PC-9 (cell line): ENCODE results near the gene CCR5AS.

Source experiments
- BruUV-seq: library from RNA; stranded (reverse); fragments of 400-500 nt; replicated peaks from 2 replicates; lab custom pipeline; 2021; lab: Mats Ljungman, UMichigan
- CTCF ChIA-PET: fragments of 300-600 bp; sonication (Branson Sonifier 250); formaldehyde crosslinking; loops from one replicate; lab custom pipeline; 2022; ENCODE audit warnings: antibody characterized with exemption; lab: Charles Lee
- POLR2A ChIA-PET: fragments of 300-600 bp; sonication (Branson Sonifier 250); formaldehyde crosslinking; loops from one replicate; lab custom pipeline; 2022; ENCODE audit warnings: antibody characterized with exemption; ENCODE audit not compliant: unreplicated experiment; lab: Charles Lee
- DNase-seq, 2 experiments: peaks; one replicate each; pipeline versions ENCODE4 v3.0.0 to v3.0.0-alpha.2; 2015 to 2022; ENCODE audit warnings: mixed read lengths in 1 of 2
- H2AFZ ChIP-seq: fragments of 200-600 bp; sonication (generic); 2 replicates; pipeline ENCODE4 v1.8.1; 2017; ENCODE audit warnings: antibody characterized with exemption
- H3F3A ChIP-seq: fragments of 200-600 bp; sonication (generic); 2 replicates; pipeline ENCODE4 v1.8.1; 2017; ENCODE audit warnings: antibody characterized with exemption, mild to moderate bottlenecking, low read depth; ENCODE audit not compliant: insufficient read depth
- H3K27ac ChIP-seq: fragments of 200-600 bp; sonication (generic); 2 replicates; pipeline ENCODE4 v1.6.1; 2016; ENCODE audit warnings: mixed run types
- H3K27me3 ChIP-seq: fragments of 200-600 bp; sonication (generic); 2 replicates; pipeline ENCODE4 v1.6.1; 2016; ENCODE audit warnings: low read depth, mixed run types; ENCODE audit not compliant: insufficient read depth
- H3K36me3 ChIP-seq: fragments of 200-600 bp; sonication (generic); 2 replicates; pipeline ENCODE4 v1.6.1; 2016; ENCODE audit warnings: low read depth, mixed run types
- H3K4me1 ChIP-seq: fragments of 200-600 bp; sonication (generic); replicated peaks from 2 replicates; pipeline ENCODE4 v1.6.1; 2016; ENCODE audit warnings: mixed run types; ENCODE audit not compliant: insufficient read depth
- H3K4me2 ChIP-seq: fragments of 200-600 bp; sonication (generic); 2 replicates; pipeline ENCODE4 v1.6.1; 2017; ENCODE audit warnings: mixed run types
- H3K4me3 ChIP-seq: fragments of 200-600 bp; sonication (generic); 2 replicates; pipeline ENCODE4 v1.6.1; 2016; ENCODE audit warnings: mixed run types
- H3K79me2 ChIP-seq: fragments of 200-600 bp; sonication (generic); 2 replicates; pipeline ENCODE4 v1.6.1; 2017; ENCODE audit warnings: low read depth, mixed run types
- H3K9me2 ChIP-seq: fragments of 200-600 bp; sonication (generic); 2 replicates; pipeline ENCODE4 v1.8.1; 2017; ENCODE audit warnings: mild to moderate bottlenecking; ENCODE audit not compliant: insufficient read depth
- H3K9me3 ChIP-seq: fragments of 200-600 bp; sonication (generic); 2 replicates; pipeline ENCODE4 v1.8.1; 2016; ENCODE audit warnings: low read depth; ENCODE audit not compliant: insufficient read depth
- H4K20me1 ChIP-seq: fragments of 200-600 bp; sonication (generic); 2 replicates; pipeline ENCODE4 v1.8.1; 2017; ENCODE audit not compliant: insufficient read depth
- CTCF ChIP-seq: fragments of 200-600 bp; sonication (generic); conservative IDR thresholded peaks from 2 replicates; pipeline ENCODE4 v1.6.1; 2017; ENCODE audit warnings: mixed run types, antibody characterized with exemption, mild to moderate bottlenecking, moderate library complexity
- EZH2 ChIP-seq: fragments of 200-600 bp; sonication (generic); IDR thresholded peaks from 2 replicates; pipeline ENCODE4 v1.8.0; 2017; ENCODE audit warnings: antibody characterized with exemption, low read depth
- intact Hi-C: fragments of 100-400 bp; cut with micrococcal nuclease; formaldehyde crosslinking; loops from one replicate; pipeline ENCODE4 v1.10.0; 2022; ENCODE audit not compliant: unreplicated experiment

Gene CCR5AS

GRCh38 chr3:46399557-46399956, 7.3 kb downstream of the CCR5AS start:
- H3K4me2 ChIP-seq: no peak overlapping the region
- no TSS peak for BruUV-seq
- ChIA-PET CTCF (no interaction called here), POLR2A (interaction anchor here (0.6 kb wide), 1 partner anchor 1141 kb away, joined by 3 read pairs; no protein-coding TSS in a partner anchor)
- DNase-seq: no peak
- no peak overlapping the region for H3K4me3 ChIP-seq
- TF ChIP-seq CTCF: no peak
- no peak for TF ChIP-seq EZH2
- H3F3A ChIP-seq: peaks cover 19% of the 10 kb centered on the region; the same call in 1 of the 2 replicates
- H3K27me3 ChIP-seq: no peaks in the 10 kb centered on the region
- 0 out of 2 replicates have a peak, but pooled peaks cover 3% of the 10 kb centered on the region for H3K9me3 ChIP-seq
- H3K9me2 ChIP-seq: no peaks in the 10 kb centered on the region
- H3K4me1 ChIP-seq: peaks cover 39% of the 10 kb centered on the region
- no peaks in the 10 kb centered on the region for H4K20me1 ChIP-seq
- H3K36me3 ChIP-seq: no peaks in the 10 kb centered on the region; the same call in 1 of the 2 replicates
- H3K79me2 ChIP-seq: peaks cover 37% of the 10 kb centered on the region
- intact Hi-C loops: no loop called here
- H3K27ac ChIP-seq: no peak overlapping the region
- no peak overlapping the region for H2AFZ ChIP-seq

- H3K9me3 ChIP-seq: 0 out of 2 replicates have a peak, but pooled peaks cover 3% of the 10 kb centered on the region
- intact Hi-C loops: no loop called here
- no peak overlapping the region for H3K4me3 ChIP-seq
- POLR2A ChIA-PET: no interaction called here
- peaks cover 39% of the 10 kb centered on the region for H3K79me2 ChIP-seq
- H3K27me3 ChIP-seq: no peaks in the 10 kb centered on the region
- no peak overlapping the region for H2AFZ ChIP-seq
- CTCF ChIA-PET: no interaction called here
- peaks cover 23% of the 10 kb centered on the region; the same call in 1 of the 2 replicates for H3F3A ChIP-seq
- BruUV-seq: no TSS peak
- no peak overlapping the region for H3K4me2 ChIP-seq
- no peaks in the 10 kb centered on the region; the same call in 1 of the 2 replicates for H3K36me3 ChIP-seq
- peaks cover 41% of the 10 kb centered on the region for H3K4me1 ChIP-seq
- TF ChIP-seq EZH2 (no peak), CTCF (no peak)
- no peak for DNase-seq
- no peaks in the 10 kb centered on the region for H4K20me1 ChIP-seq
- H3K9me2 ChIP-seq: no peaks in the 10 kb centered on the region
- H3K27ac ChIP-seq: no peak overlapping the region
These were observed 7.8 kb downstream of the CCR5AS start for GRCh38 chr3:46399098-46399497.

GRCh38 chr3:46398186-46398955, 8.5 kb downstream of the CCR5AS start:
- H3K36me3 ChIP-seq: no peaks in the 10 kb centered on the region; the same call in 1 of the 2 replicates
- intact Hi-C loops: no loop called here
- peaks cover 30% of the 10 kb centered on the region for H3F3A ChIP-seq
- 0 out of 2 replicates have a peak, but pooled peaks cover 3% of the 10 kb centered on the region for H3K9me3 ChIP-seq
- H3K4me3 ChIP-seq: no peak overlapping the region
- peaks cover 33% of the 10 kb centered on the region for H3K79me2 ChIP-seq
- H4K20me1 ChIP-seq: no peaks in the 10 kb centered on the region
- H2AFZ ChIP-seq: no peak overlapping the region
- no peak overlapping the region for H3K27ac ChIP-seq
- peaks cover 48% of the 10 kb centered on the region for H3K4me1 ChIP-seq
- no TSS peak for BruUV-seq
- TF ChIP-seq EZH2 (no peak), CTCF (no peak)
- H3K9me2 ChIP-seq: no peaks in the 10 kb centered on the region
- no peaks in the 10 kb centered on the region for H3K27me3 ChIP-seq
- no peak overlapping the region for H3K4me2 ChIP-seq
- ChIA-PET POLR2A (no interaction called here), CTCF (no interaction called here)
- no peak for DNase-seq
